MCF 10A (cell line): ENCODE measurements around the gene FAM210A. TPM values are rescaled to one million over a fixed set of nuclear protein-coding genes. Genes with fewer than 3 reads are reported as not detected.

Source experiments
- BruUV-seq: library from RNA; stranded (reverse); fragments of 400-500 nt; replicated peaks from 2 replicates; lab custom pipeline; 2021; lab: Mats Ljungman, UMichigan
- CTCF ChIA-PET: fragments of 300-600 bp; sonication (Branson Sonifier 250); formaldehyde crosslinking; extraction: SDS; loops from one replicate; lab custom pipeline; 2021; ENCODE audit warnings: antibody characterized with exemption, inconsistent platforms; lab: Yijun Ruan, JAX
- POLR2A ChIA-PET: fragments of 300-600, 350-650 bp; sonication (Branson Sonifier 250); formaldehyde crosslinking; extraction: SDS; loops from one replicate; lab custom pipeline; 2020; ENCODE audit warnings: antibody characterized with exemption, inconsistent platforms; lab: Yijun Ruan, JAX
- DNase-seq: peaks from one replicate; pipeline ENCODE4 v3.0.0-alpha.2; 2018; ENCODE audit not compliant: unreplicated experiment
- H3K27ac Mint-ChIP-seq: one replicate; pipeline ENCODE4 v1.8.0; 2022; ENCODE audit warnings: mild to moderate bottlenecking, low read depth, mixed read lengths; ENCODE audit not compliant: unreplicated experiment
- H3K27me3 Mint-ChIP-seq: one replicate; pipeline ENCODE4 v1.8.0; 2022; ENCODE audit warnings: mixed read lengths; ENCODE audit not compliant: insufficient read depth, unreplicated experiment
- H3K36me3 Mint-ChIP-seq: one replicate; pipeline ENCODE4 v1.8.0; 2022; ENCODE audit warnings: mild to moderate bottlenecking, moderate library complexity, mixed read lengths; ENCODE audit not compliant: insufficient read depth, unreplicated experiment
- H3K4me1 Mint-ChIP-seq: one replicate; pipeline ENCODE4 v1.8.0; 2022; ENCODE audit warnings: mixed read lengths; ENCODE audit not compliant: insufficient read depth, unreplicated experiment
- H3K4me3 Mint-ChIP-seq: one replicate; pipeline ENCODE4 v1.8.0; 2022; ENCODE audit warnings: mild to moderate bottlenecking, moderate library complexity, mixed read lengths; ENCODE audit not compliant: unreplicated experiment
- H3K9me3 Mint-ChIP-seq: one replicate; pipeline ENCODE4 v1.8.0; 2022; ENCODE audit warnings: mixed read lengths; ENCODE audit not compliant: unreplicated experiment
- intact Hi-C: fragments of 100-400 bp; cut with micrococcal nuclease; formaldehyde crosslinking; loops from 2 replicates; pipeline ENCODE4 v1.14.1; 2022
- total RNA-seq: library from RNA; stranded (reverse); gene quantifications from 2 replicates; pipeline ENCODE4 v1.2.3, GENCODE V29; 2022
- TF ChIP-seq, protein P1 (sequence below): fragments of 200-600 bp; IDR thresholded peaks from one replicate; pipeline ENCODE4 v1.8.0; 2022; ENCODE audit warnings: antibody characterized with exemption, mild to moderate bottlenecking; ENCODE audit not compliant: unreplicated experiment

The FAM210A gene
- total RNA-seq, 1 experiment from 2014 or later = 31.2 TPM

DNA sequence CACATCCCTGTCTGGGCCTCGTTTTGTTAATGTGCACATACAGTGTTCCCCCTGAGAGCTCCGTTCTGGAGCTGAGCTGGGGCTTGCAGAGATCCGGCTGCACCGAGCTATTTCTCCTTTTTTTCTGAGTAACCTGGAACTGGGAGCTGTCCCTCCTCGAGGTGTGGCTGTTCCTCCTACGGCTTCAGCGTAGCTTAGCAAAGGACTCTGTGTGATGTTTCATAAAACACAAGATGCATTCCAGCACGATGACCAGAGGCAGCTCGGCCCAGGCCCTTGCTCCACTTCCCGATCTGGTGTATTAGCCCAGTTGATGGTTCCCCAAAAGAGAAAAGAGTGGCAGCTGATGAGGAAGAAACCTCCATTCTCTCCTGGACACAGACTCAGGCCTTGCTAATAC, 103.0 kb downstream of the FAM210A start:
- ChIA-PET POLR2A (no interaction called here), CTCF (interaction anchor here (0.6 kb wide), 1 partner anchor 326 kb away, joined by 3 read pairs; no protein-coding TSS in a partner anchor)
- Mint-ChIP-seq H3K4me3 (no peak overlapping the region), H3K4me1 (no peaks in the 10 kb centered on the region), H3K27ac (no peak overlapping the region), H3K27me3 (peaks cover 21% of the 10 kb centered on the region), H3K9me3 (no peaks in the 10 kb centered on the region), H3K36me3 (no peaks in the 10 kb centered on the region)
- BruUV-seq = no TSS peak
- no peak for DNase-seq
- intact Hi-C loops = no loop called here
- TF ChIP-seq, protein P1, sequence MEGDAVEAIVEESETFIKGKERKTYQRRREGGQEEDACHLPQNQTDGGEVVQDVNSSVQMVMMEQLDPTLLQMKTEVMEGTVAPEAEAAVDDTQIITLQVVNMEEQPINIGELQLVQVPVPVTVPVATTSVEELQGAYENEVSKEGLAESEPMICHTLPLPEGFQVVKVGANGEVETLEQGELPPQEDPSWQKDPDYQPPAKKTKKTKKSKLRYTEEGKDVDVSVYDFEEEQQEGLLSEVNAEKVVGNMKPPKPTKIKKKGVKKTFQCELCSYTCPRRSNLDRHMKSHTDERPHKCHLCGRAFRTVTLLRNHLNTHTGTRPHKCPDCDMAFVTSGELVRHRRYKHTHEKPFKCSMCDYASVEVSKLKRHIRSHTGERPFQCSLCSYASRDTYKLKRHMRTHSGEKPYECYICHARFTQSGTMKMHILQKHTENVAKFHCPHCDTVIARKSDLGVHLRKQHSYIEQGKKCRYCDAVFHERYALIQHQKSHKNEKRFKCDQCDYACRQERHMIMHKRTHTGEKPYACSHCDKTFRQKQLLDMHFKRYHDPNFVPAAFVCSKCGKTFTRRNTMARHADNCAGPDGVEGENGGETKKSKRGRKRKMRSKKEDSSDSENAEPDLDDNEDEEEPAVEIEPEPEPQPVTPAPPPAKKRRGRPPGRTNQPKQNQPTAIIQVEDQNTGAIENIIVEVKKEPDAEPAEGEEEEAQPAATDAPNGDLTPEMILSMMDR = no peak

DNA sequence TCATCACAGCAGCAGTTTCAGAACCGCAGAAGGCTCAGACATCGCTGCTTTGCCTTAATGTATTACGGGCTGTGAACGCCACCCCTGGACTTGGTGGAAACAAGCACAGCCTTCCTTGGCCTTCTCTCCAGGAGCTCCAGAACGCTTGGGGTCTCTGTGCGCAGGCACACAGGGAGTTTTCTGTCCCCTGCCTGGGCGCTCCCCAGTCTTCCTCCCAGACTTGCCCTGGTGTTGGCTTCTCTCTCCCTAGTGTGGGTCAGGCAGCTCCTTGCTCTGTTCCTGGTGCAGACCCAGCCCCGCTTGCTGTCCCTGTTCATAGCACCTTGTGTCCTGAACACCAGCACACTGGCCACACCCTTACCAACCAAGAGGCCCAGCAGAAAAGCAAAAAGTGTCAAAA, 103.6 kb downstream of the FAM210A start:
- Mint-ChIP-seq H3K27me3 (peaks cover 21% of the 10 kb centered on the region), H3K36me3 (no peaks in the 10 kb centered on the region), H3K4me3 (no peak overlapping the region), H3K4me1 (no peaks in the 10 kb centered on the region), H3K9me3 (no peaks in the 10 kb centered on the region), H3K27ac (no peak overlapping the region)
- POLR2A ChIA-PET = no interaction called here
- intact Hi-C loops = no loop called here
- CTCF ChIA-PET = interaction anchor here (1.0 to 1.2 kb wide), 2 partner anchors 16 to 64 kb away, joined by 3 to 4 read pairs; no protein-coding TSS in a partner anchor
- DNase-seq = no peak
- TF ChIP-seq, protein P1 = no peak
- BruUV-seq = no TSS peak

DNA sequence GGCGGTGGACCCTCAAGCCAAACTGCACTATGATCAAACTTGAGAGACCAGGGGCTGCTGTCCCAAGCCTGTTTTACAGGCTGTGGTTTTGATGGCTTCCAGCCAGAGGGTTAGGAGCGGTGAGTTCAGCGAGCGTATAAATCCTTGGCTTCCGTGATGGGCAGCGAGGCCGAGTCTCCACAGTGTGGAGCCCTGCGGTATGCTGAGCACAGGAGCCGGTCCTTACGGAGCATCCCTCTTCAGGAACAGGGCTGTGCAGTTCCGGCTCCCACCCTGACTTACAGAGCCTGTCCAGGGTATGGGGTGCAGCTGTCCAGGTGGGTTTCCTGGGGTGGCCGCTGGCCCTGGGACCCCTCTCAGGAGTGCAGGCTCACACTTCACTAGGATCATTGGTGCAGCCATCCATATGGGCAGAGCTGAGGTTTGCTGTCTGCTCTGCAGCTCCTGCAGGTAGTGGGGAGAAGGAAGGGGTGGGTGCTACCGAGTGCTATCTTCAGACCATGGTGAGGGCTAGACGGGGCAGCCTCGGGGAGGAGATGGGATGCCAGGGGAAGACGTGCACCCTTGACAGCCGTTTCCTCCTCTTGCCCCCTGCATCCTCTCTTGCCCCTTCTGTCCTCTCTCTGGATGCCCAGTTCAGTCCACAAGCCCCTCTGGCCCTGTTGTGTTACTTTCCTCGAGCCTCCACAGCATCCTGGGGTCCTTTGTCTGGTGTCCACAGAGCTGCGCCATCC, 104.3 kb downstream of the FAM210A start:
- Mint-ChIP-seq H3K27ac (no peak overlapping the region), H3K36me3 (no peaks in the 10 kb centered on the region), H3K4me3 (no peak overlapping the region), H3K27me3 (peaks cover 21% of the 10 kb centered on the region), H3K4me1 (no peaks in the 10 kb centered on the region), H3K9me3 (no peaks in the 10 kb centered on the region)
- POLR2A ChIA-PET = interaction anchor here (0.6 kb wide), 1 partner anchor 703 kb away, joined by 3 read pairs; no protein-coding TSS in a partner anchor
- CTCF ChIA-PET = interaction anchor here (1.0 to 1.2 kb wide), 2 partner anchors 17 to 64 kb away, joined by 3 to 4 read pairs; no protein-coding TSS in a partner anchor
- TF ChIP-seq, protein P1 = no peak
- no peak for DNase-seq
- no TSS peak for BruUV-seq
- intact Hi-C loops = no loop called here

DNA sequence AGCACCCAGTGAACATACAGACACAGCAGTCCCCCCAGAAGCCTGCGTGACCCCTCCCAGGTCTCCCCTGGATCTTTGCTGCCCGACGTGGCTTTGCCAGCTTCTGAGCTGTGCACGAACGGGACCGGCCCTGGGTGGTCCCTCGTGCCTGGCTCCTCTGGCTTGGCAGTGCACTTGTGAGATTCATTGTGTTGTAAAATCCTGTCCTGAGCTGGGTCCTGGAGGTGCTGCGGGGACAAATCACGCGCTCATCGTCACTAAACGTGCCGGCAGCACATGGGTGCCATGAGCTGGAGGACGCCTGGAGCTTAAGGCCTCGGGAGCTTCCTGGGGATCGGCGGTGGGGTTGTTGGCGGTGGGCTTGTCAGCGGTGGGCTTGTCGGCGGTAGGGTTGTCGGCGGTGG, 104.9 kb downstream of the FAM210A start:
- CTCF ChIA-PET = interaction anchor here (1.2 to 1.3 kb wide), 2 partner anchors 8 to 17 kb away, joined by 4 to 5 read pairs; no protein-coding TSS in a partner anchor
- POLR2A ChIA-PET = no interaction called here
- H3K36me3 Mint-ChIP-seq = no peaks in the 10 kb centered on the region
- no peak overlapping the region for H3K27ac Mint-ChIP-seq
- H3K9me3 Mint-ChIP-seq = no peaks in the 10 kb centered on the region
- intact Hi-C loops = no loop called here
- TF ChIP-seq, protein P1 = no peak
- DNase-seq = no peak
- peaks cover 18% of the 10 kb centered on the region for H3K27me3 Mint-ChIP-seq
- H3K4me3 Mint-ChIP-seq = no peak overlapping the region
- no peaks in the 10 kb centered on the region for H3K4me1 Mint-ChIP-seq
- no TSS peak for BruUV-seq
